ENCODE measurements around the gene TAS2R50.

- TF ChIP-seq CTCF (IDR thresholded peaks at IDR 0.05): no peak
- TF ChIP-seq POLR2A (IDR thresholded peaks at IDR 0.05): no peak
- no peak for TF ChIP-seq POLR2AphosphoS5 (IDR thresholded peaks at IDR 0.05; ENCODE audit: insufficient read depth in 1 of 2, low read depth in 1 of 2)
Observed at GRCh38 chr12:10941369-10941768, 45.3 kb downstream of the TAS2R50 start.
